ENCODE data around the gene ERBB2. TPM values are rescaled to one million over a fixed set of nuclear protein-coding genes. Genes with fewer than 3 reads are reported as not detected.

Gene ERBB2
- total RNA-seq, 1 donor from 2014 or later, result 86.0 TPM

DNA sequence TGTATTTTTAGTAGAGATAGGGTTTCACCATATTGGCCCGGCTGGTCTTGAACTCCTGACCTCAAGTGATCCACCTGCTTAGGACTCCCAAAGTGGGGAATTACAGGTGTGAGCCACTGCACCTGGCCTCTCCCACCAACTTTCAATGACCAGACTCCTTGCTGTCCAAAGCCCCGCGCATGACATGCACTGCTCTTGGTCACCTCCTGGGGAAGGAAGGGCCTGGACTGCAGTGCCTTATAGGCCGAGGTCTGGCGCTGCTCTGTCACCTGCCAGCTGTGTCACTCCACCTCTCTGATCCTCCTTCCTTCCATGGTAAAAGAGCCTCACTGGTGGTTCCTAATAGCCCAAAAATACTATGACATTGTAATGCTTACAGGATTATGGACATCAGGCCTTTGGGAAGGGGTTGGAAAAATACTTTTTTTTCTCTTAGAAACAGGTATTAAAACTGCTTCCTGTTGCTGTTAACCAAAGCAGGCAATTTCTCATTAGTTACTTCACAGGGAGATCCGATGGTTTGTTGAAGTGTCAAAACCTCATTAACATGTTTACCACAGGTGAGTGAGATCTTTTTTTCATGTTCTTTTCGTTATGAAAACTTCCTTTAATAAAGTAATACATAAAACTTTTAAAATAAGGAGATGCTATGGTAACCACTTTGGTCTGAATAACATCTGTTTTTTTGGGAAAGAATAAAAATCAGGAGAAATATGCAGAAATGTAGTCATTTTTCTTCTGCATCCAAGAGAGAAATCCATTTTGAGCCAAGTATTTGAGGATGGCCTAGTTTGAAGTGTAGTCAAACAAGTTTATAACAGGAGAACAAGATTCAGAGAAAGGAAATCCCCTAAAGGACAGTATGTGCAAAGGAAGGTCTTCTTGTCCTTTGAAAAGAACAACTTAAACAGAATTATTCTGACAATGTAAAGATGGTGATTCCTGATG is 73.4 kb downstream of the ERBB2 start:
- Mint-ChIP-seq H3K27ac (ENCODE audit: unreplicated experiment) (no peak overlapping the region), H3K9me3 (ENCODE audit: low read depth) (no peaks in the 10 kb centered on the region), H3K4me1 (ENCODE audit: low read depth) (no peaks in the 10 kb centered on the region), H3K36me3 (ENCODE audit: low read depth) (peaks cover 3% of the 10 kb centered on the region), H3K4me3 (ENCODE audit: unreplicated experiment) (no peak overlapping the region), H3K27me3 (ENCODE audit: low read depth) (peaks cover 61% of the 10 kb centered on the region)
- TF ChIP-seq, protein P1, sequence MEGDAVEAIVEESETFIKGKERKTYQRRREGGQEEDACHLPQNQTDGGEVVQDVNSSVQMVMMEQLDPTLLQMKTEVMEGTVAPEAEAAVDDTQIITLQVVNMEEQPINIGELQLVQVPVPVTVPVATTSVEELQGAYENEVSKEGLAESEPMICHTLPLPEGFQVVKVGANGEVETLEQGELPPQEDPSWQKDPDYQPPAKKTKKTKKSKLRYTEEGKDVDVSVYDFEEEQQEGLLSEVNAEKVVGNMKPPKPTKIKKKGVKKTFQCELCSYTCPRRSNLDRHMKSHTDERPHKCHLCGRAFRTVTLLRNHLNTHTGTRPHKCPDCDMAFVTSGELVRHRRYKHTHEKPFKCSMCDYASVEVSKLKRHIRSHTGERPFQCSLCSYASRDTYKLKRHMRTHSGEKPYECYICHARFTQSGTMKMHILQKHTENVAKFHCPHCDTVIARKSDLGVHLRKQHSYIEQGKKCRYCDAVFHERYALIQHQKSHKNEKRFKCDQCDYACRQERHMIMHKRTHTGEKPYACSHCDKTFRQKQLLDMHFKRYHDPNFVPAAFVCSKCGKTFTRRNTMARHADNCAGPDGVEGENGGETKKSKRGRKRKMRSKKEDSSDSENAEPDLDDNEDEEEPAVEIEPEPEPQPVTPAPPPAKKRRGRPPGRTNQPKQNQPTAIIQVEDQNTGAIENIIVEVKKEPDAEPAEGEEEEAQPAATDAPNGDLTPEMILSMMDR (IDR thresholded peaks at IDR 0.05), result no peak
- no peak for DNase-seq (ENCODE audit: low spot score)

DNA sequence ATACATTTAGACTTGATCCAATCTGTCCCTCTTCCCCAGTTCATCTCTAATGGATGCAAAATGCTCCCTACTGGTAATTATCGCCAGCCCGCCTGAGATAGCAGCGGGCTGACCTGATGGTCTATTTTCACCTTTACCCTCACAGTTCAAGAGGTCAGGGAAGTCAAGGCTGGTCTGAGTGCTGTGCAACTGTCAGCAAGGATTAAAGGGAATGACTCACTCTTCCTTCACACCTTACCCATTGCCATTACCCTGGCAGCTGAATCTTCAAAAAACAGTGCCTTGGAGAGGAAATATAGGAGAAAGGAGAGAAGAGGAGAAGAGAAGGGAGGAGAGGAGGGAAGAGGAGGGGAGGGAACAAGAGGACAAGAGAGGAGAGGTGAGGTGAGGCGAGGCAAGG is 74.2 kb downstream of the ERBB2 start:
- Mint-ChIP-seq H3K27ac (ENCODE audit: unreplicated experiment) (no peak overlapping the region), H3K4me3 (ENCODE audit: unreplicated experiment) (no peak overlapping the region), H3K36me3 (ENCODE audit: low read depth) (peaks cover 3% of the 10 kb centered on the region), H3K27me3 (ENCODE audit: low read depth) (peaks cover 59% of the 10 kb centered on the region), H3K9me3 (ENCODE audit: low read depth) (no peaks in the 10 kb centered on the region), H3K4me1 (ENCODE audit: low read depth) (no peaks in the 10 kb centered on the region)
- TF ChIP-seq, protein P1 (IDR thresholded peaks at IDR 0.05), result no peak
- DNase-seq (ENCODE audit: low spot score), result no peak

DNA sequence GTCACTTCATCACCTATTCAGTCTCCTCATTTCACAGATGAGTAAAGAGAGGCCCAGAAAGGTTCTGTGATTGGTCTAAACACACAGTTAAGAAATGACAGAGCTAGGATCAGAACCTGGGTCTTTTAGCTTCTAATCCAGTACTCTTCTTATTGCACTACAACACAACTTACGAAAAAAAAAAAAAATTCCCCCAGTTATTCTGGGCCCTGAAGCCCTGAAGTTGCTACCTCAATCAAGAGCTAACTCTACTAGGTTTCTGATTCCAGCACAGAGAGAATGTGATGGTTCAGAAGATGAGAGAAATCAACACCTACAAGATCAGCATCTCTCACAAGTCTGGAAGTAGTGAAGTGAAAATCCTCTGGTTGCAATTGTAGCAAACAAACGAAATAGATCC is 75.2 kb downstream of the ERBB2 start:
- peaks cover 3% of the 10 kb centered on the region for H3K36me3 Mint-ChIP-seq (ENCODE audit: low read depth)
- TF ChIP-seq, protein P1 (IDR thresholded peaks at IDR 0.05), result no peak
- no peaks in the 10 kb centered on the region for H3K9me3 Mint-ChIP-seq (ENCODE audit: low read depth)
- H3K27ac Mint-ChIP-seq (ENCODE audit: unreplicated experiment), result no peak overlapping the region
- no peak overlapping the region for H3K4me3 Mint-ChIP-seq (ENCODE audit: unreplicated experiment)
- DNase-seq (ENCODE audit: low spot score), result no peak
- H3K4me1 Mint-ChIP-seq (ENCODE audit: low read depth), result no peaks in the 10 kb centered on the region
- H3K27me3 Mint-ChIP-seq (ENCODE audit: low read depth), result peaks cover 59% of the 10 kb centered on the region

DNA sequence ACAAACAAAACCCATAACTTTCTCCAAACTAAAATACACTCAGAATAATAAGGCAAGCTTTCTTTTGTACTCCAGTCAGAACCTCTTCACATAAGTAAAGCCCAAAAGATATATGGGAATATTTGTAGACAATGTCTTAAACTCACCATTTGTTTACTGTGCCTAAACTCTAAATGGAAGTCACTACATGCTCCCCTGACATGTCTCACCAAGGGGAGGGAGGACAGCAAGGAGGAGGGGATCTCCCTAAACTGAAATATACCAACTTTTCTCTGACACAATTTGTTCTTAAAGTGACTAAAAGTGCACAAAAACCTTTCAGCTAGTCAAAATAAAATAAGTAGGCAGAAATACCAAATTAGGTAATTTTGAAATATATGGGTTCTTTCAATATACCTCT is 76.4 kb downstream of the ERBB2 start:
- Mint-ChIP-seq H3K4me3 (ENCODE audit: unreplicated experiment) (no peak overlapping the region), H3K27me3 (ENCODE audit: low read depth) (peaks cover 65% of the 10 kb centered on the region), H3K27ac (ENCODE audit: unreplicated experiment) (no peak overlapping the region), H3K36me3 (ENCODE audit: low read depth) (peaks cover 3% of the 10 kb centered on the region), H3K4me1 (ENCODE audit: low read depth) (no peaks in the 10 kb centered on the region), H3K9me3 (ENCODE audit: low read depth) (no peaks in the 10 kb centered on the region)
- TF ChIP-seq, protein P1 (IDR thresholded peaks at IDR 0.05), result no peak
- DNase-seq (ENCODE audit: low spot score), result no peak

DNA sequence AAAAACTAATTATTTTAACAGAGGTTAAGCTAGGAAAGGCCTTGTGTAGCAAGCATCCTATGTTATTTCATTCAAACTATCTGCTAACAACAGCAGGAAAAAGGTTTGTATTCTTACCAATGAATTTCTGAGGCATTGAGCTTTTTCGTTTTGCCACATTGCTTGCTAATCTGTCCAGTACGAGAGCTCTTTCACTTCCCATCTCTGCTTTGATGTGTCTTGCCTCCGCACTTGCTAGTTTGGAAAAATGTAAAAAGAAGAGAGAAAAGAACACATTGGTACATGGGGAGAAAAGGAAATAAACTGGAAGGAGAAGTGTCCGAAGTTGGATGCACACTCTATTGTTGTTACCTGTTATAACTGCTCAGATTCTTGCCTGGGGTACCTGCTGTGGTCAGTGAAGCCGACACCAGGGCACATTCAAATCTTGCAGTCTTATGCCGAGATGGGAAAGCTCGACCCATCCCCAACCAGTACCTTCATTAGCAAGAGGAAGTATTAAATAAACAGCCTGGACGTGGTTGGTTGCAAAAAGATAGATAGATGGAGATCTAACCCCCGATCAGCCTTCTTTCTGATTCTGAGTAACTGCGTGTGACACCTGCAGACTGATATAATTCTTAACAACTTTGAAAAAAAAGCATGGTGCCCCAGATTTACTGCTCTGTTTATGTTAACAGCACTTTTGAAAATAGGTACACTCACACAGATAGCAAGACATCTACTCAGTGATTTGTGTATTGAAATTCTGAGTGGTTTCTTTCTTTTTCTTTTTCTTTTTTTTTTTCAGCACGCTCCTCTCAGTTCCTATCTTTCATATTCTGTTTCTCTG is 77.9 kb downstream of the ERBB2 start:
- H3K9me3 Mint-ChIP-seq (ENCODE audit: low read depth), result no peaks in the 10 kb centered on the region
- DNase-seq (ENCODE audit: low spot score), result no peak
- no peaks in the 10 kb centered on the region for H3K4me1 Mint-ChIP-seq (ENCODE audit: low read depth)
- no peak overlapping the region for H3K4me3 Mint-ChIP-seq (ENCODE audit: unreplicated experiment)
- H3K27ac Mint-ChIP-seq (ENCODE audit: unreplicated experiment), result no peak overlapping the region
- peaks cover 68% of the 10 kb centered on the region for H3K27me3 Mint-ChIP-seq (ENCODE audit: low read depth)
- H3K36me3 Mint-ChIP-seq (ENCODE audit: low read depth), result no peaks in the 10 kb centered on the region
- TF ChIP-seq, protein P1 (IDR thresholded peaks at IDR 0.05), result no peak
